HUES64 (cell line): ENCODE measurements around the gene PPP1CA.
A peak's percentile ranks its signal among the peaks of the same experiment; 100 is the strongest.

Experiments used
- H3K27ac ChIP-seq: 2 replicates; pipeline ENCODE4 v1.7.0; 2013; ENCODE audit warnings: low read depth, low read length, inconsistent platforms
- H3K27me3 ChIP-seq: 2 replicates; pipeline ENCODE4 v1.6.1; 2013; ENCODE audit warnings: mild to moderate bottlenecking, low read length; ENCODE audit not compliant: insufficient read depth
- H3K36me3 ChIP-seq: 2 replicates; pipeline ENCODE4 v1.6.1; 2013; ENCODE audit warnings: mild to moderate bottlenecking, low read length; ENCODE audit not compliant: insufficient read depth
- H3K4me1 ChIP-seq: 2 replicates; pipeline ENCODE4 v1.6.1; 2013; ENCODE audit warnings: mild to moderate bottlenecking, low read length, moderate library complexity; ENCODE audit not compliant: insufficient read depth
- H3K4me3 ChIP-seq: 2 replicates; pipeline ENCODE4 v1.5.1; 2013; ENCODE audit warnings: mild to moderate bottlenecking, low read length, moderate library complexity
- H3K9ac ChIP-seq: 2 replicates; pipeline ENCODE4 v1.6.1; 2013; ENCODE audit warnings: mild to moderate bottlenecking, low read depth, low read length
- H3K9me3 ChIP-seq: 2 replicates; pipeline ENCODE4 v1.6.1; 2013; ENCODE audit warnings: low read depth, low read length; ENCODE audit not compliant: insufficient read depth
- WGBS: fragments of 150-250, 120-280 bp; methylation state at CpG from one replicate; pipeline ENCODE4 v1.1.7; 2013; ENCODE audit warnings: missing lambda C conversion rate; 5-methylcytosine and 5-hydroxymethylcytosine counted together

PPP1CA gene

GRCh38 chr11:67397986-67398660, 3.5 kb downstream of the PPP1CA start:
- Histone ChIP-seq H3K9me3 (no peaks in the 10 kb centered on the region), H3K9ac (no peak overlapping the region), H3K27me3 (no peaks in the 10 kb centered on the region), H3K27ac (no peak overlapping the region), H3K36me3 (peaks cover 44% of the 10 kb centered on the region), H3K4me3 (no peak overlapping the region), H3K4me1 (0 out of 2 replicates have a peak, but pooled peaks cover 4% of the 10 kb centered on the region)
- 92% methylated on average over 24 of the region's 24 CpGs for WGBS

- WGBS = 84% methylated on average over 6 of the region's 6 CpGs
- Histone ChIP-seq H3K4me1 (0 out of 2 replicates have a peak, but pooled peaks cover 4% of the 10 kb centered on the region), H3K36me3 (peaks cover 44% of the 10 kb centered on the region), H3K27ac (peak overlapping the region; percentile 49; the same call in 1 of the 2 replicates), H3K4me3 (no peak overlapping the region), H3K9ac (no peak overlapping the region; the same call in 1 of the 2 replicates), H3K9me3 (no peaks in the 10 kb centered on the region), H3K27me3 (no peaks in the 10 kb centered on the region)
These were observed 4.1 kb downstream of the PPP1CA start for GRCh38 chr11:67397536-67397935.

GRCh38 chr11:67396587-67397389, 4.9 kb downstream of the PPP1CA start:
- Histone ChIP-seq H3K36me3 (peaks cover 44% of the 10 kb centered on the region), H3K9me3 (no peaks in the 10 kb centered on the region), H3K27me3 (no peaks in the 10 kb centered on the region), H3K27ac (no peak overlapping the region; the same call in 1 of the 2 replicates), H3K9ac (peak overlapping the region; percentile 24), H3K4me1 (no peaks in the 10 kb centered on the region), H3K4me3 (no peak overlapping the region)
- 57% methylated on average over 11 of the region's 13 CpGs for WGBS

GRCh38 chr11:67396259-67396581, 5.4 kb downstream of the PPP1CA start:
- no peaks in the 10 kb centered on the region for H3K4me1 ChIP-seq

GRCh38 chr11:67395555-67396258, 6.0 kb downstream of the PPP1CA start:
- Histone ChIP-seq H3K27me3 (no peaks in the 10 kb centered on the region), H3K4me1 (no peaks in the 10 kb centered on the region), H3K36me3 (peaks cover 44% of the 10 kb centered on the region), H3K27ac (no peak overlapping the region), H3K9ac (no peak overlapping the region), H3K9me3 (no peaks in the 10 kb centered on the region), H3K4me3 (no peak overlapping the region)
- 92% methylated on average over 19 of the region's 19 CpGs for WGBS

More at GRCh38 chr11:67396259-67396581, 5.4 kb downstream of the PPP1CA start:
- peak overlapping the region; percentile 24; the same call in 1 of the 2 replicates for H3K9ac ChIP-seq
- H3K9me3 ChIP-seq = no peaks in the 10 kb centered on the region
- no peaks in the 10 kb centered on the region for H3K27me3 ChIP-seq
- H3K36me3 ChIP-seq = peaks cover 44% of the 10 kb centered on the region
- WGBS = 87% methylated on average over 7 of the region's 7 CpGs
- no peak overlapping the region for H3K27ac ChIP-seq
- no peak overlapping the region for H3K4me3 ChIP-seq

- Histone ChIP-seq H3K4me3 (no peak overlapping the region), H3K36me3 (peaks cover 29% of the 10 kb centered on the region), H3K27ac (no peak overlapping the region), H3K9ac (no peak overlapping the region), H3K4me1 (no peaks in the 10 kb centered on the region), H3K9me3 (no peaks in the 10 kb centered on the region), H3K27me3 (no peaks in the 10 kb centered on the region)
- 92% methylated on average over 5 of the region's 5 CpGs for WGBS
These were observed 7.7 kb downstream of the PPP1CA start for GRCh38 chr11:67393990-67394389.

- Histone ChIP-seq H3K27me3 (no peaks in the 10 kb centered on the region), H3K4me3 (no peak overlapping the region), H3K27ac (no peak overlapping the region), H3K9ac (no peak overlapping the region), H3K4me1 (no peaks in the 10 kb centered on the region), H3K36me3 (peaks cover 24% of the 10 kb centered on the region), H3K9me3 (no peaks in the 10 kb centered on the region)
- 96% methylated on average over 18 of the region's 18 CpGs for WGBS
These were observed 8.2 kb downstream of the PPP1CA start for GRCh38 chr11:67393437-67393836.

- H3K4me1 ChIP-seq = peaks cover 2% of the 10 kb centered on the region
- no peak overlapping the region for H3K27ac ChIP-seq
- no peaks in the 10 kb centered on the region for H3K9me3 ChIP-seq
- H3K27me3 ChIP-seq = no peaks in the 10 kb centered on the region
- WGBS = 12% methylated on average over 31 of the region's 31 CpGs
- H3K36me3 ChIP-seq = peaks cover 12% of the 10 kb centered on the region
- peak overlapping the region; percentile 85 for H3K9ac ChIP-seq
- H3K4me3 ChIP-seq = peak overlapping the region; percentile 69
These were observed 9.4 kb downstream of the PPP1CA start for GRCh38 chr11:67392183-67392715.

- Histone ChIP-seq H3K9me3 (no peaks in the 10 kb centered on the region), H3K9ac (peak within 1 kb of the TSS; percentile 85), H3K27me3 (no peaks in the 10 kb centered on the region), H3K27ac (peak within 1 kb of the TSS; percentile 75), H3K36me3 (0 out of 2 replicates have a peak, but pooled peaks cover 8% of the 10 kb centered on the region), H3K4me1 (peaks cover 8% of the 10 kb centered on the region), H3K4me3 (peak within 1 kb of the TSS; percentile 69)
- WGBS = under 1% methylated on average over 75 of the region's 75 CpGs
These were observed 10.1 kb downstream of the PPP1CA start, which contains the start of gene RAD9A for GRCh38 chr11:67391304-67392182. RAD9A (plus strand) TSS chr11:67391986; CDS start chr11:67392045, 59 bp downstream.

GRCh38 chr11:67390947-67391303, 10.7 kb downstream of the PPP1CA start:
- 19% methylated on average over 14 of the region's 15 CpGs for WGBS
- peaks cover 8% of the 10 kb centered on the region for H3K4me1 ChIP-seq
- H3K9me3 ChIP-seq = no peaks in the 10 kb centered on the region
- peak overlapping the region; percentile 69 for H3K4me3 ChIP-seq
- peak overlapping the region; percentile 85; the same call in 1 of the 2 replicates for H3K9ac ChIP-seq
- no peaks in the 10 kb centered on the region for H3K27me3 ChIP-seq
- H3K27ac ChIP-seq = no peak overlapping the region; the same call in 1 of the 2 replicates
- 0 out of 2 replicates have a peak, but pooled peaks cover 7% of the 10 kb centered on the region for H3K36me3 ChIP-seq
